ENCODE measurements around the gene SLC16A13. TPM values are rescaled to one million over a fixed set of nuclear protein-coding genes. Genes with fewer than 3 reads are reported as not detected.
"Not testable (repeated sequence)": the region's sequence is repeated elsewhere in the genome, so short reads cannot be mapped to it uniquely, and the experiment has no call there.

SLC16A13 gene
- polyA plus RNA-seq, 3 donors, result 0.89 to 2.4 (median 1.8) TPM

- 41 to 66% (median 44%) methylated on average over 10 of the region's 10 CpGs for WGBS, 3 donors
- H3K27ac ChIP-seq (ENCODE audit: low read depth, low read length), result no peak overlapping the region
Observed at GRCh38 chr17:7080456-7081041, 44.7 kb downstream of the SLC16A13 start.

GRCh38 chr17:7081341-7082062, 45.7 kb downstream of the SLC16A13 start:
- WGBS, 3 donors, result 79 to 87% (median 82%) methylated on average over 16 of the region's 16 CpGs
- no peak overlapping the region for H3K27ac ChIP-seq (ENCODE audit: low read depth, low read length)

GRCh38 chr17:7083592-7083991, 47.8 kb downstream of the SLC16A13 start:
- WGBS, 3 donors, result 75 to 84% (median 79%) methylated on average over 4 of the region's 4 CpGs
- no peak overlapping the region for H3K27ac ChIP-seq (ENCODE audit: low read depth, low read length)

GRCh38 chr17:7084088-7084487, 48.3 kb downstream of the SLC16A13 start:
- no peak overlapping the region for H3K27ac ChIP-seq (ENCODE audit: low read depth, low read length)
- WGBS, 3 donors, result 23 to 38% (median 26%) methylated on average over 7 of the region's 7 CpGs

GRCh38 chr17:7088442-7088841, 52.6 kb downstream of the SLC16A13 start:
- 32 to 74% (median 67%) methylated on average over 4 of the region's 4 CpGs for WGBS, 3 donors
- H3K27ac ChIP-seq (ENCODE audit: low read depth, low read length), result not testable (repeated sequence)

- H3K27ac ChIP-seq (ENCODE audit: low read depth, low read length), result not testable (repeated sequence)
- WGBS, 3 donors, result 84 to 94% (median 92%) methylated on average over 6 of the region's 6 CpGs
Observed at GRCh38 chr17:7089570-7089969, 53.8 kb downstream of the SLC16A13 start.

Other genes starting within 250 kb of the SLC16A13 start
- not detected for gene TEKT1, start 204.3 kb upstream of the SLC16A13 start, polyA plus RNA-seq
- gene ALOX12, start 40.0 kb upstream of the SLC16A13 start, polyA plus RNA-seq, result under 1 TPM in 1 of 3 donors, not detected in 2; 0.13 TPM
- 100 to 1,000 TPM; 133 to 384 (median 349) TPM for gene RNASEK, start 23.4 kb upstream of the SLC16A13 start, polyA plus RNA-seq
- 10 to 100 TPM in 2 of 3 donors, 1 to 10 TPM in 1; 3.1 to 23.0 (median 16.6) TPM for gene BCL6B, start 13.0 kb upstream of the SLC16A13 start, polyA plus RNA-seq
- gene SLC16A11, start 8.1 kb downstream of the SLC16A13 start, polyA plus RNA-seq, result 1 to 10 TPM; 2.2 to 9.7 (median 2.5) TPM
- gene CLEC10A, start 44.2 kb downstream of the SLC16A13 start, polyA plus RNA-seq, result 10 to 100 TPM in 1 of 3 donors, 1 to 10 TPM in 2; 1.3 to 16.1 (median 8.8) TPM
- 1 to 10 TPM in 2 of 3 donors, under 1 TPM in 1; 0.37 to 4.3 (median 1.9) TPM for gene ASGR2, start 78.8 kb downstream of the SLC16A13 start, polyA plus RNA-seq
- 1 to 10 TPM; 1.0 to 3.4 (median 2.5) TPM for gene ASGR1, start 143.4 kb downstream of the SLC16A13 start, polyA plus RNA-seq
- 10 to 100 TPM in 1 of 3 donors, 1 to 10 TPM in 2; 3.3 to 26.3 (median 5.5) TPM for gene DLG4, start 183.8 kb downstream of the SLC16A13 start, polyA plus RNA-seq
- 100 to 1,000 TPM; 563 to 988 (median 674) TPM for gene ACADVL, start 183.9 kb downstream of the SLC16A13 start, polyA plus RNA-seq
- 10 to 100 TPM in 2 of 3 donors, 1 to 10 TPM in 1; 9.9 to 31.3 (median 17.2) TPM for gene DVL2, start 198.5 kb downstream of the SLC16A13 start, polyA plus RNA-seq
- 10 to 100 TPM; 11.5 to 29.4 (median 24.4) TPM for gene PHF23, start 203.4 kb downstream of the SLC16A13 start, polyA plus RNA-seq
- 1,000 to 10,000 TPM in 1 of 3 donors, 100 to 1,000 TPM in 2; 485 to 1,093 (median 668) TPM for gene GABARAP, start 206.4 kb downstream of the SLC16A13 start, polyA plus RNA-seq
- gene CTDNEP1, start 215.7 kb downstream of the SLC16A13 start, polyA plus RNA-seq, result 10 to 100 TPM; 53.1 to 94.1 (median 91.8) TPM
- 10 to 100 TPM; 19.0 to 64.1 (median 40.3) TPM for gene ELP5, start 216.2 kb downstream of the SLC16A13 start, polyA plus RNA-seq
- 10 to 100 TPM in 1 of 3 donors, 1 to 10 TPM in 2; 4.8 to 88.9 (median 6.7) TPM for gene CLDN7, start 226.5 kb downstream of the SLC16A13 start, polyA plus RNA-seq
- 10 to 100 TPM; 10.2 to 41.8 (median 31.4) TPM for gene SLC2A4, start 245.7 kb downstream of the SLC16A13 start, polyA plus RNA-seq